H54 (cell line): ENCODE data around the gene TCOF1.
"Not testable (repeated sequence)": the region's sequence is repeated elsewhere in the genome, so short reads cannot be mapped to it uniquely, and the experiment has no call there.

Source experiments
- DNase-seq: peaks from one replicate; pipeline ENCODE4 v3.0.0; 2011; ENCODE audit warnings: low spot score, mixed read lengths; ENCODE audit not compliant: insufficient read length
- FAIRE-seq: peaks from 3 replicates; lab custom pipeline; 2011; peaks lifted over from hg19 to GRCh38; lab: Jason Lieb, UNC
- POLR2A ChIP-seq: IDR thresholded peaks from 2 replicates; pipeline ENCODE4 v1.6.1; 2011; ENCODE audit warnings: low read depth, mild to moderate bottlenecking, low read length

The TCOF1 gene

DNA sequence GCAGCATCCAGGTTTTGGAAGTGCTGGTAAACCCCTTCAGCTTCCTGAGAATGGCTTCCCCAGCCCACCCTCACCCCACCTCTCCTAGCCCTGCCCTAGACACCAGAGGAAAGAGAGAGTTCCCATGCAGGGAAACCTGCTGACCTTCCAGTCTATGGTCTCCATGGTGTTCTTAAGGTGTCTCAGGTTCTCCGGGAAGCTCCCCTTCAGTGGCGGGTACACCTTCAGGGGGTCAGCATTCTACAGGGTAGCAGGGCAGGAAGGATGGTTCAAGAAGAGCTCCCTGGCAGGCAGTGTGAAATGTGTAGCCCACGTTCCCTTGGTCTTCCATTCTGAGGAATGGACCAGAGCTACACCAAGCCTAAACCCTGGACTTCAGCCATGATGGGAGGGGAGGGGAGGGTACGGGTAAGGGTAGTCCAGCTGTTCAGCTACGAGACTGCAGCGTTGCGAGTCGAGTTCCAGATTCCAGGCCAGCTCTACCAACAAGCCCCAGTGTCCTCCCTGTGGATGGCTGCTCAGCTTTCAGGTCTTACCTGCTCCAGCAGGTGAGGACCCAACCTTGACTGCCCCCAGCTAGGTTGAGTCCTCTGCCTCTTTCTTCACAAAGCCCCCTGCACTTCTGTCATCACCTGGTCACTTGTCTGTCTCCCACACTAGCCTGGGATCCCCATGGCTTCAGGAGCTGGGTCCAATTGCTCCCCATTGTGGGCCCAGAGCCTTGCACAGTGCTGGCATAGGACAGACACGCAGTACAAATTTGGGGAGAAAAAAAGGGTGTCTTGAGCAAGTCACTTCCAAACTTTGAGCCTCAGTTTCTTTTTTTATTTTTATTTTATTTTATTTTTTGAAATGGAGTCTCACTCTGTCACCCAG, 47.7 kb downstream of the TCOF1 start:
- TF ChIP-seq POLR2A = no peak
- DNase-seq (no peak), FAIRE-seq (no peak)

DNA sequence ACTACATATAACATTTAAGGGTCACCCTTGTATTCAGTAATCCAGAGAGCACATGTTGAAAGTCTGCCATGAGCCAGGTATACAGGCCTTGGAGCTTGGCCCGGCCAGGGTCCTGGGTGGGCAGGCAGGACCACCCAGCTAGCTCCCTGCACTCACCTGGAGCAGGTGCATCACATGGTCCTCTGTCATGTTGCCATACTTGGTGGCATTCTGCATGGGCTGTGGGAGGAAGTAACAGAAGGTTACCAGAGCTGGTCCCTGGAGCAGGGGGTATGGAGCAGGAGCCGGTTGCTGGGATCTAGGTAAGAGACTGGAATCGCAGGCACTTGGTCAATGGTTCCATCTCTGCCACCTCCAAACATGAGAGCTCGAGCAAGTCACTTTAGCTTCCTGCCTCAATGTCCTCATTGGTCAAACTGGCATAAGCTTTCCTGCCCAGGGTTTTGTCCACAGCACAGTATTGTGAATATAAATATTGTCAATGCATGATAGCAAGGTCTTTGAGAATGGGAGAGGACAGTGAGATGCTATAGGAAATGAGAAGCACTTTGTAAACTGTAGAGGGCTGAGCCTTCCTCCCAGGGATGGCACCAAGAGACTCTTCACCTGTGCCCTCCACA, 48.7 kb downstream of the TCOF1 start:
- no peak for TF ChIP-seq POLR2A
- DNase-seq (no peak), FAIRE-seq (no peak)

DNA sequence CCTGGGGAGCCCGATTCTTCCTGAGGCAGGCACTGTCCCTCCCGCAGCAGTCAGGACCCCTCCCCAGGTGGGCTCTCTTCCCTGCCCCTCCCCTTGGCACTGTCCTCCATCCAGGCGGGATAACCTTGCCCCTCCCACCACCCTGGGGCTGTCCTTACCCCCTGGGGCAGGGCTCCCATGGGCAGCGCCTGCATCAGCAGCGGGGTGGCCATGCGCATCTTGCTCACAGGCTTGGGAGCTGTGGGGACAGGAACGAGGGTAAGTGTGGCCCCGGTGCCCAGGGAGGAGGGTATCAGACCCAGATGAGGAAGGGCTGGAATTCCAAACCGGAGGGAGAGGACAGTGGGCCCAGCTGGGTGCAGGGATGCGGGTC, 49.2 kb downstream of the TCOF1 start:
- TF ChIP-seq POLR2A = no peak
- no peak for DNase-seq
- no peak for FAIRE-seq

DNA sequence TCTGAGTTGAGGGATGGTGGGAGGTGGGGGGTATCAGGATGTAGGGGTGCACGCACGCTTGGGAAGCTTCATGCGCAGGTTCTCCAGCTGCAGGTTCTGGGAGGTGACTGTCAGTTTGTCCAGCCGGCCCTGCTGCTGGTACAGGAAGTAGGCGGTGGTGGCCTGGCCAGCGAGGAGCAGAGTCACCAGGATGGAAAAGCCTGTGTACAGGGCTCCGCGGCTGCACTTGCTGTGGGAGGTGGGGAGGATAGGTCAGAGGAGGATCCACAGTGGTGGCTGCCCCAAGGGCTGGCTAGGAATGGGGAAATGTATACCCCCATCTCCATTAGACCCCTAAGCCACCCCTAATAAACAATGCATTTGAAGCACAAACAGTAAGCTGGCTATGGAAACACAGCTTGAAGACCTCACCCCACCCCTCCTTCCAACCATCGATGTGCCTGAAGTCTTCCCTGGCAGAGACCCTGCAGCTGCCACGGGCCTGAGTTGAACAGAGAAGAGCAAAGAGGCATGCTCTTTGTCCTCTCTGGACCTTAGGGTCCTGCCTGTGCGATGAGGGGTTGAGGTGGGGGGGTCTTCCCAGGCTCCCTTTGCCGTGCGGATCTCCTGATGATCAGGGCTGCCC, 49.7 kb downstream of the TCOF1 start:
- DNase-seq = no peak
- no peak for TF ChIP-seq POLR2A
- no peak for FAIRE-seq

DNA sequence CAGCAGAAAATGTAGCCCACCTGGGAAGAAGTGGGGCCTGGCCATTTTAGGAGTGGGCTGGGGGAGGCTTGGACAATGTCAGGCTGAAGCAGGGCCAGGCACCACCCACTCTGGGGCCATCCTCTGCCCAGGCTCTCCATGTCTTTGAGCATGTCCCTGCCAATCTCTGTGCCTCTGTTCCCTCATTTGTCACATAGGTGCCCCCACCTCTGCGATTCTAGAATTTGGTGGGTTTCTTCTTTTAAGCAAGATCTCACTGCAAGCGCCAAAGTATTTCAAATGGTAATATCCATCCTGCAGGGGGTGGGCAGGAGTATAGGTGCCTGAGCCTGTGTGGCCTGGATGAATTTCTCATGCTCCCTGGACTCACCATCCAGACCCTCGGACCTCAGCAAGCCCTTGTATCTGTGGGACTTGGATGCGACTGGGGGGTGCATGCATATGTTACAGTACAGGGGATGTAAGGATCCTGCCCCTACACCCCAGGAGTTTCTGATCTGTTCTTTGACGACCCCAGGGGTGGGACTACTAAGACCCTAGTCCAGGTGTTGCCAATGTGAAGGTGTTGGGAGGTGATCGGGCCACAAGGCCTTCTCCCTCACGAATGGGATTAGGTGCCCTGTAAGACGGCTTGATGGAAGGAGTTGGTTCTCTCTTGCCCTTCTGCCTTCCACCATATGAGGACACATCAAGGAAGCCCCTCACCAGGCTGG, 50.9 kb downstream of the TCOF1 start:
- no peak for DNase-seq
- no peak for TF ChIP-seq POLR2A
- FAIRE-seq = no peak

DNA sequence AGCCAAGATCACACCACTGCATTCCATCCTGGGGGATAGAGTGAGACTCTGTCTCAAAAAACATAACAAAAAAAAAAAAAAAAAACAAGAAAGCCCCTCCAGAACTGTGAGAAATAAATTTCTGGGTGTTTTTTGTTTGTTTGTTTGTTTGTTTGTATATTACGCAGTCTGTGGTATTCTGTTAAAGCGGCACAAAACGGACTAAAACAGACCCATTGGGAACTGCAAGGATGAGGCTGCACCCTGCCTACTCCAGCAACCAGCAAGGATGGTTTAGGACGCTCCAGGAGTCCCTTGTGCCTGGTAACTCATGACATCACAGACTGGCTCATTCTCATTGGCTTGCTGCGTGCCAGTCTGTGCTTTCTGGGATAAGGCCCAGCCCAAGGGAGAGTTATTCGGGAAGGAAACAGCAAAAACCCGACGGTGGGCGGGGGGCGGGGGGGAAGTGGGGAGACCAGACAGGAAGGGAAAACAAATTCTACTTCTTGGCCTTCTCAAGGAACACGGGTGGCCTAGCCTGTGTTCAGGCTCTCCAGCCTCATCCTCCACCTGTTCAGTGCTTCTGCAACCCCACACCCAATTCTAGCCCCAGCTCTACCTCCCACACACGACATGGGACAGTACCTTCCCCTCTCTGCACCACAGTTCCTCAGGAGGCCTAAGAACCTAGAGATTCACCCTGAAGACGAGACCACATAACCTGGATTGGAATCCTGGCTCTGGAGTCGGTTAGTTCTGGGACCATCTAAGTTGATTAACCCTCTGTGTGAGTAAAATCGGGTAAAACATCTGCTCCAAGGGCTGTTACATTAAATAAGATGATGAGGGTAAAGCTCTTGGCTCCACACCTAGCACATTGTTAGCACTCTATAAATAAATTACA, 52.4 kb downstream of the TCOF1 start:
- no peak for TF ChIP-seq POLR2A
- DNase-seq = peak; percentile 97

DNA sequence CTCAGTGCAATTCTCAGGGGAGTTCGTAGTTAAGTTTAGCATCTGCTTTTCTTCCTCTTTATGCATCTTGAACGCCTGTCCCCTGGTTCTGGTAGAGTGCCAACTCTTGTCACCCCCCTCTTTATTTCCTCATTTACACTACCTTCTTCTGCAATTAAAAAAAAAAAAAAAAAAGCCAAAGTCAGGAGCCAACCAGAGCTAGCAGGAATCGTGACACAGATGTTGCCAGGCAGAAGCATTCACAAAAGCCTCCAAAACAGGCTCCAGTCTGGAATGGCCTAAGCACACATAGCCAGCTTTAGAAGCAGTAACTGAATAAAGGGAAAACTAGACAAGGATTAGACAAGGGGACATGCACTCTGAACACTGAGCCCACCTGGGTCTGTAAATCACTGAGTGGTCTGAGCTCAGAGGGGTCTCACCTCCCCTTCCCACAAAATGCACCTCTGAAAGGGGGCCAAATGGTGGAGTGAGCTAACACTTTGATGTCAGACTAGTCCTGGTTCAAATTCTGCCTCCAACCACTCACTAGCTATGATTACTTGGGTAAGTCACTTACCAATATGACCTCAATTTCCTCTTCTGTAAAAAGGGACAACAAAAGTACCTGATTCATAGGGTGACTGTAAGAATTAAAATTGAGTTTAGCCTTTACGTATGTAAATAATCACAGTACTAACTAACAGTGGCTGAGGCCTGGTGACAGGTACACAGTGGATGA, 53.2 kb downstream of the TCOF1 start:
- DNase-seq = peak; percentile 75
- no peak for TF ChIP-seq POLR2A
- FAIRE-seq = no peak

More for the DNA sequence above, 52.4 kb downstream of the TCOF1 start:
- peak; percentile 67 for FAIRE-seq

DNA sequence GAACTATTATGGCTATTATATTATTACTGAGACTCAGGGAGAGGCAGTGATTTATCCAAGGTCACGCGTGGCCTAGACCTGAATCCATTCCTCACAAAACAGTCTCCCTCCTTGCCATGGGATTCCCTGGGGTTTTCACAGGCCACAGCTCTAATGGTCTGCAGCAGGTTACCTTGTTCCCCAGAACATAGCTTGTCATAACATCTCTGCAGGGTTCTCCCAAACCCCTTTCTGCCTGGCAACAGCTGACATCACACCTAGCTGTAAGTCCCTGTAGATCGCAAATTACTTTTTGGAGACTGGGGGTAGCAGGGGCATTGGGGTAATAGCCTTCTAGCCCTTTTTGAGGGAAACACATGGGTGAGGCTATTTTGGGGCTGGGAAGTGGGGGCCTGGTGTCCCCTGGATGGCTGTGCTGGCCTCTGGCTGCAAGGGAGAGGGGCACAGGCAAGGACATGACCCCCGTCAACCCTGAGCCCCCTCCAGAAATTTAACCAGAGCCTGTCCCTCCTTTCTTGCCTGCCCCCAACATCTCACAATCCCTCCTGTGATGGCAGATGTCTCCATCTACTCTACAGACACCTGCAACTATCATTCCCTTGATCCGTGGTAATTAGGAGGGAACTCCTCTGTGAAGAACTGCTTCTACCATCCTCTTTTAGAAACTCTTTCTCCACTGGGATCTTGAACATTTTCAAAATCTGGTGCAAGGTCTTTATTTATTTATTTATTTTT, 53.9 kb downstream of the TCOF1 start:
- FAIRE-seq (no peak), DNase-seq (no peak)
- TF ChIP-seq POLR2A = no peak

DNA sequence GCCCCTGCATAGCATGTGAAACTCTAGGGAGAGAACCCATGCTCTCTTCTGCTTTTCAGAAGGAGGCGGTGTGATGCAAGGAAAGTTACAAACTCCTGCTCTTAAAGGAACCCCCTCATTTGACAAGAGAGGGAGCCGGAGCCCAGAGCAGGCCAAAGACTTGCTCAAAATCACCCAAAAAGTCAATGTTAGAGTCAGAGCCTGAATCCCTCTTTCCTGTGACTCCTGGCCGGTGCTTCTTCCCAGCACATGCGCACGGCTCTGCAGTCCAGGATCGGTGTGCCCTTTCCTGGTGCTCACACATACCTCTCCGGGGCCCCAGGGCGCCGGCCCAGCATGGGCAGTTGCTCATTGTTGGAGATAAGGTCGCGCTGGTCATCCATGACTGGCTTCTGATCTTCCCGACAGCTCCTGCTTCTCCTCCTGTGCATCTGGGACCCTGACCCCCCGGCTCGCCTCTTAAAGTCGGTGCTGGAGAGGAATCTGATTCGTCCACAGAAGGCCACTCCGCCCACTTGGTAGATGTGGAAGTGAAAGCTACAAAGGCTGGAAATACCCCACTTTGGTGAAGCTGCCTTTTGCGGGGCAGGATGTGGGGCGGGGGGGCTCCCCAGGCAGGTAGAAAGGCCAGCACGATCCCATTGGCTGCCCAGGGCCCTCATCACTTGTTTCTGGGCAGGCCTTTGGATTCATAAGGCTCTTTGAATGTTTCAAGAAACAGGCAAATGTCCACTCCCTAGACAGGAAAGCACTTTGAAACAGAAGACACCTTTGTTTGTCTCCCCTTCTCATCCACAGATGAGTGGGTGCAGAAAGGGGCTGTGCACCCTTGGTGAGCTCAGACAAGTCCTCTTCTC, 55.0 kb downstream of the TCOF1 start, which contains the start of gene CD74:
Gene CD74 (minus strand): TSS at position 592 of the 857 bp plus-strand sequence. CDS start 161 bp downstream, at position 431.
- DNase-seq (no peak), FAIRE-seq (no peak)
- TF ChIP-seq POLR2A = no peak

DNA sequence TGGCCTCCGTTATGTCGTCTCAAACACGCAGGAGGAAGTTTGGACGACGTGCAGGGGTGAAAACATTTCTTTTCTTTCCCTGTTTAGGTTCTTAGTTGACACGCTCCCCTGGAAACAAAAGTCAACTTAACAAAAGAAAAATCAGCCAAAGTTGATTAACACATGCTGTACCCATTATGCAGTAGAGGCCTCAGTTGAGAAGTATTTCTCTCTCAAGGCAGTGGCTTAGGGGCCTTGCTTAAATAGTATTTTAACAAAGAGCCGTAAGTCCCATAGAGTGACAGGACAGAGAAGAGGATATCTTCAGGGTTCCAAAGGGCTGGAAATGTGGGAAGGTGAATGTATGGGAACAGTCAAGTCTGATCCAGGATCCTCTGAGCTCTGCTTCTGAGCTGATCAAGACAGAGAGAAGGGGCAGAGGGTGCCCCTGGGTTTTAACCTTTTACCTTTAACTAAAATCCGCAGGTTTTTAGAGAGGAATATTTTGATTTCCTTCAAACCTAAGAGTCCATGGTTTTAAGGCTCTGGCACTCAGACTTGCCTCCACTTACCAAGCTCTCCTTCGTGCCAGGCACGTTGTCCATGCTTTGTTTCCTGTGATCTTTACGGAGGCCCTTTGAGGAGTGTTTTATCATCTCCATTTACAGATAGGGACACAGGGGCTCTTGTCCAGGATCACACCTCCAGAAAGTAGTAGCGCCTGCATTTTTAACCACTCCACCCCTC, 55.8 kb downstream of the TCOF1 start:
- FAIRE-seq (no peak), DNase-seq (no peak)
- TF ChIP-seq POLR2A = no peak

DNA sequence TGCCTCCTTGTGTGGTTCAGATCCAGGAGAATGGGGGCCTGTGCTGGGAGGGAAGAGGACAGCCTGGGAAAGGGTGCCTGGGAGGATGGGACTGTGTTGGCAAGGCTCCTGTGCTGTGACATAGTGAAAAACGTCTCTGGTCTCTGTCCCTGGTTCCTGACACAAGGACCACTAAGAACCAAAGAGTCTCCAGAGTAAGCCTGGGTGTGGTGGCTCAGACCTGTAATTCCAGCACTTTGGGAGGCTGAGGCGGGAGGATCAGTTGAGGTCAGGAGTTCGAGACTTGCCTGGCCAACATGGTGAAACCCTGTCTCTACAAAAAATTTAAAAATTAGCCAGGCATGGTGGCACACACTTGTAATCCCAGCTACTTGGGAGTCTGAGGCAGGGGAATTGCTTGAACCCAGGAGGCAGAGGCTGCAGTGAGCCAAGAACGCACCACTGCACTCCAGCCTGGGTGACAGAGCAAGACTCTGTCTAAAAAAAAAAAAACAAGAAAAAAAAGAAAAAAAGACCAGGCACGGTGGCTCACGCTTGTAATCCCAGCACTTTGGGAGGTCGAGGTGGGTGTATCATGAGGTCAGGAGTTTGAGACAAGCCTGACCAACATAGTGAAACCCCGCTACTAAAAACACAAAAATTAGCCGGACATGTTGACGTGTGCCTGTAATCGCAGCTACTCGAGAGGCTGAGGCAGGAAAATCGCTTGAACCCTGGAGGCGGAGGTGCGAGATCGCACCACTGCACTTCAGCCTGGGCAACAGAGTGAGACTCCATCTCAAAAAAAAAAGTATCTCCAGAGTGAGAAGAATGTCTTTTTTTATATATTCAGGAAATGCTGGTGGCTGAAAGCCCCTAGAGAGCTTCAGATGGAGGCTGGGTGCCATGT, 56.6 kb downstream of the TCOF1 start:
- not testable (repeated sequence) for FAIRE-seq, DNase-seq
